ENCODE data around the gene NBPF19.
"Not testable (repeated sequence)": the region's sequence is repeated elsewhere in the genome, so short reads cannot be mapped to it uniquely, and the experiment has no call there.

The NBPF19 gene

DNA sequence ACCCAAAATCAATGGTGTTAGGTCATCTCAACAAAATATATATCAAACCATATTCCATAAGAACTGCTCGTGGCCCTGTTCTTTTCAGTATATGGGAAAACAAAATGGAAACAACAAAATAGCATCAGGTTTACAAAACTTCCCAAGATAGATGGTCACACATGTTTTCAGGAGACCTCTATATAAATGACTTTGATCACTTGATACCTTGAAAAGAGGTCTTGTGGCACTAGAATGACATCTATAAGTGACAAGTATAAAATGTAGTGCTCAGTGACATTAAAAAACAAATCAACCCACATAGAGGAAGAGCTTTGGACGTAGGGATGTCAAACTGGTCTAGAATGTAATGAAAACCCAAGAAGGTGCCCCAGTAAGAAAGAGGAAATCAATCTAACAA is at the start of gene NBPF19:
NBPF19 (plus strand) TSS at position 301 of the 400 bp plus-strand sequence. CDS start 888 bp downstream, outside the sequence.
- not testable (repeated sequence) for DNase-seq (ENCODE audit: low spot score)

DNA sequence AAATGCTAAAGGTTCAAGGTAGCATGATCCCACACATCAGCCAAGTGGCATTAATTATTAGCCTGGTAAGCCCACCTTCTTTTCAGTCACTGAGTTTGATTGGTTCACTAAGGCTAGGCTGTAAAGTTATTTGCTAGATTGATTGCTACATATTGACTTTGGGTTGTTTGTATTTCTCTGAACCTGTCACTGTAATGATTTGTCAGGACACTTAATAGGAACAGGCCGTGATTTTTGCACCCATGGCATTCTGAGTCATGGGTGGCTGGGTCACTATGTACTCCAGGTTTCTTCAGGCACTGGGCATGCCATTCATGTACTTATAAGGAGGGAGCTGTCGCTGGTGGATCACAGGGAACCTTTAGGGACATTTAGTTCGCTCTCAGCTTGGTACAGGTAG is 46.5 kb upstream of the NBPF19 start:
- not testable (repeated sequence) for DNase-seq (ENCODE audit: low spot score)

DNA sequence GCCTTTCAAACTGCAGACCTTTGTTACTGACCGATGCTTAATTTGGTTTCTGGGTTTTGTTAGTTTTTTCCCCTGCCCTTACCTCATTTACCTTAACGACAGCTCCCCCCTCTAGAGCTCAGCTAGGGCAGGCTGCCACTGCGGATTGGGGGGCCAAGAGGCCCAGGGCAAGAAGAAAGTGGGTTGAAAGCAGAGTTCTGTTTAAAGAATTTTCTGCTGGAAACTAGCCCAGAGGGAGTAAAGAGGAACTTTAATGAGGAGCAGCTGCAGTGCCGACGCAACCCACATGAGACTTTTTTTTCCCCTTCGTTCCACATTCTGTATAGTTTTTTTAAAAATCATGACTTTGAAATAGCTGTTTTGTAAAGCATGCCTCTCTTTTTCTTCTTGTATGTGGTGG is 29.4 kb upstream of the NBPF19 start:
- not testable (repeated sequence) for DNase-seq (ENCODE audit: low spot score)

DNA sequence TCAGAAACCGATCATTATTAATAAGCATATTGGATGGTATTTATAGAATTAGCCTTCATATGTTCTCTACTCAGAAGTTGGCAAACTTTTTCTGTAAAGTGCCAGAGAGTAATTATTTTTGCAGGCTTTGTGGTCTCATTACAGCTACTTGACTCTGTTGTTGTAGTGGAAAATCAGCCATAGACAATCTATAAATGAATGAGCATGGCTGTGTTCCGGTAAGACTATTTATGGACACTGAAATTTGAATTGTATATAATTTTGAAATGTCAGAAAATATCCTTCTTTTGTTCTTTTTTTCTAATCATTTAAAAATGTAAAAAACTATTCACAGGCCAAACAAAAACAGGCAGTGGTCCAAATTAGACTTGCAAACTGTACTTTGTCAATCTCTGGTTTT is 22.6 kb upstream of the NBPF19 start:
- not testable (repeated sequence) for DNase-seq (ENCODE audit: low spot score)

DNA sequence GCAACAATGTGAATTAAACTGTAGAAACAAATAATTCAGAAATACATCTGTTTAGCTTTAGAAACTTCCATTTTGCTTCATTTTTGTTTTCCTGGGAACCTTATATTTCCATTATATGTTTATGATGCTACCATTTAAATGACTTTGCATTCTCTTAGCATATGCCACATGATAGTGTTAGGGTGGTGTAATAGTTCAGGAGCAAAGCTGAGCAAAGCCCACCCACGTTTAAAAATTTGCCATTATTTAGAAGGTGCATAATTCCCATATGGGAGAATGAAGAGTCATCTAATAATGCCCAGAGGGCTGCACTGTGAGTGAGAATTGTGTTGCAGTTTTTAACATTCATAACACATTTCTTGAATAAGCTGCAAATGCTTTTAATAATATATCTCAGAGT is 22.2 kb upstream of the NBPF19 start:
- not testable (repeated sequence) for DNase-seq (ENCODE audit: low spot score)

- peak; percentile 57 for DNase-seq (ENCODE audit: low spot score)
Observed at GRCh38 chr1:149558350-149558825, 83.5 kb downstream of the NBPF19 start.

- DNase-seq (ENCODE audit: low spot score), result not testable (repeated sequence)
Observed at GRCh38 chr1:149561806-149562205, 87.0 kb downstream of the NBPF19 start.

DNA sequence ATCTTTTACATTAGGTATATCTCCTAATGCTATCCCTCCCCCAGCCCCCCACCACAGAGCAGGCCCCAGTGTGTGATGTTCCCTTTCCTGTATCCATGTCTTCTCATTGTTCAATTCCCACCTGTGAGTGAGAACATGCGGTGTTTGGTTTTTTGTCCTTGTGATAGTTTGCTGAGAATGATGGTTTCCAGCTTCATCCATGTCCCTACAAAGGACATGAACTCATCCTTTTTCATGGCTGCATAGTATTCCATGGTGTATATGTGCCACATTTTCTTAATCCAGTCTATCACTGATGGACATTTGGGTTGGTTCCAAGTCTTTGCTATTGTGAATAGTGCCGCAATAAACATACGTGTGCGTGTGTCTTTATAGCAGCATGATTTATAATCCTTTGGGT is 90.6 kb downstream of the NBPF19 start:
- DNase-seq (ENCODE audit: low spot score), result not testable (repeated sequence)

DNA sequence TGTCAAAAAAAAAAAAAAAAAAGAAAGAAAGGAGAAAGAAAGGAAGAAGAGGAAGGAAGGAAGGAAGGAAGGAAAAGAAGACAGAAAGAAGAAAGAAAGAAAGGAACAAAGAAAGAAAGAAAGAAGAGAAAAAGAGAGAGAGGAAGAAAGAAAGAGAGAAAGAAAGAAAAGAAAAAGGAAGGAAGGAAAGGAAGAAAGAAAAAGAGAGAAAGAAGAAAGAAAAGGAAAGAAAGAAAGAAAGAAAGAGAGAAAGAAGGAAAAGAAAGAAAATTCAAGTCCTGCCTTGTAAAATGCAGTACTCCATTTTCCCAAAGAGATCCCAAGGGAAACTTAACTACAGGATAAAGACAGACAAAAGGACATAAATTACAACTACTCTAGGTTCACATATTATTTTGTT is 97.9 kb downstream of the NBPF19 start:
- not testable (repeated sequence) for DNase-seq (ENCODE audit: low spot score)

- not testable (repeated sequence) for DNase-seq (ENCODE audit: low spot score)
Observed at GRCh38 chr1:149585592-149585991, 110.7 kb downstream of the NBPF19 start.

Measured in ecto neural progenitor cell (in vitro differentiated cells).